Ammon's horn (tissue), 1 donor: ENCODE results near the gene VPS16.
"Not testable (repeated sequence)": the region's sequence is repeated elsewhere in the genome, so short reads cannot be mapped to it uniquely, and the experiment has no call there.

Experiments used
- DNase-seq: peaks from one replicate; pipeline ENCODE4 v3.0.0-alpha.2; 2016; ENCODE audit warnings: low spot score

Gene VPS16

GRCh38 chr20:2871661-2872458 lies 31.3 kb downstream of the VPS16 start:
- no peak for DNase-seq

DNA sequence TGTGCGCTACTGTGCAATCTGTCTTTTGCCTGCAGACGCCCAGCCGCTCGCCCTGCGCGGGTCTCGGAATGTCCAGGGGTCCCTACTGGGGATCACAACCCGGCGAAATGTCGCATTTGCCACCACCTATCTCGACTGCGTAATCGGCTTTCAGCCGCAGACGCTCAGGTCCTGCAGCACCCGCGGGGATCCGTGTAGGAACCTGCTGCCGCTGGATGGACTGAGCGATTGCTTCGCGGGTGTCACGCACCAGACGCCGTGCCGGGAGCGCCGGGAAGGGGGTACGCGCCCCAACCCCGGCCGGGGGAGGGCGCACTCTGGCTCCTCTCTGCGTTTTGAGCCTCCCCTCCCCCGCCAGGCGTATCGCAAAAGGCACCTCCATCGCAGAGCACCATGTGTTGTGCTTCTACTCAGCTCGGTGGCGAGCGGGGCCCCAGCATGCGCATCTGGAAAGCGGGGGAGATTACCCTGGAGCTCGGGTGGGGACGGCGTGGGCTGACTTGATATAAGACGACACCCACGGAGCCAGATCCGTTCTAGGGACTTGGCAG lies 32.0 kb downstream of the VPS16 start:
- DNase-seq = peak; percentile 74

- peak; percentile 96 for DNase-seq
Observed at GRCh38 chr20:2873010-2873746, 32.6 kb downstream of the VPS16 start, which contains the start of gene PTPRA. TSS of gene PTPRA (plus strand) at chr20:2873481. CDS start at chr20:2964278, 90,797 bp downstream.

- DNase-seq = peak; percentile 33
Observed at GRCh38 chr20:2873747-2874041, 33.1 kb downstream of the VPS16 start.

DNA sequence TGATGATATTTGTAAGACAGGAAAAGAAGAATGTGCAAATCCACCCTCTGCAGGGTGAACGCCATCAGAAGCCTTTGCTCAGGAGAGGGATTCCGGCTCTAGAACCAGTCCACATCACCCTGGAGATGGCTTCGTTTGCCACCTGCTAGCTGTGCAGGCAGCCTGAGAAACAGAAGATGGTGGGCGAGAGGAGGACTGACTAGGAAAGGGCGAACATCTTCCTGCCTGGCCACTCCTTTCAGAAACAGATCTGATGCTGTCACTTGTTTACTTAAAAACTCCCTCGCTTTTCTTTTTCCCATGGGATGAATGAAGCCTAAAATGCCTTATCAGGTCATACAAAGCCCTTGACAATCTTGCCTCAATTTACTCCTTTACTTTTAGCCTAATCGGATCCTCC lies 33.9 kb downstream of the VPS16 start:
- peak; percentile 43 for DNase-seq

GRCh38 chr20:2875690-2876203 lies 35.2 kb downstream of the VPS16 start:
- no peak for DNase-seq

- no peak for DNase-seq
Observed at GRCh38 chr20:2878515-2878914, 38.0 kb downstream of the VPS16 start.

- DNase-seq = peak; percentile 75
Observed at GRCh38 chr20:2879146-2879545, 38.6 kb downstream of the VPS16 start.

- DNase-seq = no peak
Observed at GRCh38 chr20:2880650-2881049, 40.1 kb downstream of the VPS16 start.

- DNase-seq = no peak
Observed at GRCh38 chr20:2883726-2884637, 43.4 kb downstream of the VPS16 start.

GRCh38 chr20:2887715-2888114 lies 47.2 kb downstream of the VPS16 start:
- DNase-seq = no peak

DNA sequence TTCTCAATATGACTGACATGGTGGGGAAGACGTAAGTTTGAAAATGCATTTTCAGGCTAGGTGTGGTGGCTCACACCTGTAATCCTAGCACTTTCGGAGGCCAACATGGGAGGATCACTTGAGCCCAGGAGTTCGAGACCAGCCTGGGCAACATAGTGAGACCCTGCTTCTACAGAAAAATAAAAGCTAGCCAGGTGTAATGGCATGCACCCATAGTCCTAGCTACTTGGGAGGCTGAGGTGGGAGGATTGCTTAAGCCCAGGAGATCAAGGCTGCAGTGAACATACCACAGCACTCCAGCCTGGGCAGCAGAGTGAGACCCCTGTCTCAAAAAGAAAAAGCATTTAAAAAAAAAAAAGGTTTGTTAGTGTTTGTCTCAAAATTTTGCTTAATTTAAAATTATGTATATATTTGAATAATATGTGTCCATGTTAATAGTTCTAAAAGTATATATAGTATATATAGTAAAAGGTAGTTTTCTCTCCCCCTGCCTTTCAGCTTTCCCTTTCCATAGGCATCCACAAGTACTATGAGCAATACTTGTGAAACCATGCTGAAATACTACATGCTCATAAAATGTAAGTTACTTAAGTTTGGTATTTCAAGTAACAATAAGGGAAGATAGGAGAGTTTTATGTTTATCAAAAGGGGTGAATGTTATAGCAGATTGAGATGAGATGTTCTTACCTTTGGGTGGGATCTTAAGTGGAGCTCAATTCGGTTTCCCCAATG lies 47.8 kb downstream of the VPS16 start:
- no peak for DNase-seq

DNA sequence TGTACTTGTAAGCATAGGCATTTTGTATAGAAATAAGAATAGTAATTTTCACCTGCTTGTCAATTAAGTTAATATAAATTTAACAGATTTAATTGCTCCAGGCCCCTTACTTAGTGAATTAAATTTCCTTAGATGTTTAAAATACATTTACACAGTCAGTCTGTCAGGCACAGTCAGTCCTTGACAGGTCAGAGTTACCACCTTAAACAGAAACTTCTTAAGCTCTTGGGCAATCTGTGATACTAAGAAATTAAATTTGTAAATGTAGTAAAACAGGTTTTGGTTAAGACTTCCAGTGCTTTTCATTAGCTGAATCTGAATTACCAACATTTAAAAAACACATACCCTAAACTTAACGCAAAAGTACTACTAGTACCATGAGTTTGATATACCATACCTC lies 48.7 kb downstream of the VPS16 start:
- no peak for DNase-seq

DNA sequence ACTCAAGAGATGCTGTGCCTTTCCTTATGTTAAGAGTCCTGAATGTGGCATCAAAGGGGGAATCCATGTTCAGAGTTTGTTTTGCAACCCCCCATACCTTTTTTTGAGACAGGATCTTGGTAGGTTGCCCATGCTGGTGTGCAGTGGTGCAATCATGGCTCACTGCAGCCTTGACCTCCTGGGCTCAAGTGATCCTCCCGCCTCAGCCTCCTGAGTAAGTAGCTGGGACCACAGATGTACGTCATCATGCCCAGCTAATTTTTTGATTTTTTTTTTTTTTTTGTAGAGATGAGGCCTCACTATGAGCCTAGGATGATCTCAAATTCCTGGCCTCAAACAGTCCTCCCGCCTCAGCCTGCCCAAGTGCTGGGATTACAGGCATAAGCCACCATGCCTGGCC lies 49.3 kb downstream of the VPS16 start:
- DNase-seq = no peak

- no peak for DNase-seq
Observed at GRCh38 chr20:2890742-2891141, 50.2 kb downstream of the VPS16 start.

- DNase-seq = no peak
Observed at GRCh38 chr20:2891343-2891742, 50.8 kb downstream of the VPS16 start.

- DNase-seq = no peak
Observed at GRCh38 chr20:2892376-2892775, 51.8 kb downstream of the VPS16 start.

DNA sequence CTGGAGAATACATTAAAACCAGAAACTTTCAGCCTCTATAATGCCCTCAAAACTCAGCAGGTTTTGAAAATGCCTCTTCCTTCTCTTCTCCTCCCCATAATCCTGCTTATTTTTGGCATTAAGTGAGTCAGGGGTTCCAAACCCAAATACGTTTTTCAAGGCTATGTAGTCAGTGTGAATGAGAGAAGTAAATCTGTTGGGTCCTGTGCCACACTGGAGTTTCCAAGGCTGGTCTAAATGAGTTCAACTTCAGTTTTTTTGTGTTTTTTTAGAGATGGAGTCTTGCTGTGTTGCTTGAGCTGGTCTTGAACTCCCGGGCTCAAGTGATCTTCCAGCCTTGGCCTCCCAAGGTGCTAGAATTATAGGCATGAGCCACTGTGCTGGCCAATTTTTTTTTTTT lies 53.7 kb downstream of the VPS16 start:
- no peak for DNase-seq

- DNase-seq = not testable (repeated sequence)
Observed at GRCh38 chr20:2895154-2895553, 54.6 kb downstream of the VPS16 start.

DNA sequence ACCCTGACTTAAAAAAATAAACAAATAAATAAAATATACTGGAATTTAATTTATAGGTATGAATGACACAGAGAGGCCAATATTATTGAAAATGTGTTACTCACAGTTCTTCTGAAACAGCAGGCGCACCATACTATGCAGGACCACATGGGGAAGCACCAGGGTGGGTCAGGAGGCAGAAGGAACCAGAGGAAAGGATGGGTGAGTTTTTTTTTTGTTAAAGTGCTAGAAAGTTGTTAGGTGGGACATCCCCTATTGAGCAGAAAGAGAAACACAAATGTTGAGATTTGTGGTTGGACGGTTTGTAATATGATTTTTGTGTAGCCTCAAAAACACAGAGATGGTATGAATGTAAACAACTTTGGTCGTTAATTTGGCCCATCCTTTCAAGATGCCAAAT lies 58.7 kb downstream of the VPS16 start:
- no peak for DNase-seq
